CD4-positive, alpha-beta T cell treated with Interleukin-15 for 1 hour (primary cell): ENCODE data around the gene HTR2B.
"Not testable (repeated sequence)": the region's sequence is repeated elsewhere in the genome, so short reads cannot be mapped to it uniquely, and the experiment has no call there.

Source experiments
- DNase-seq: peaks from one replicate; pipeline ENCODE4 v3.0.0-alpha.2; 2020

The HTR2B gene

DNA sequence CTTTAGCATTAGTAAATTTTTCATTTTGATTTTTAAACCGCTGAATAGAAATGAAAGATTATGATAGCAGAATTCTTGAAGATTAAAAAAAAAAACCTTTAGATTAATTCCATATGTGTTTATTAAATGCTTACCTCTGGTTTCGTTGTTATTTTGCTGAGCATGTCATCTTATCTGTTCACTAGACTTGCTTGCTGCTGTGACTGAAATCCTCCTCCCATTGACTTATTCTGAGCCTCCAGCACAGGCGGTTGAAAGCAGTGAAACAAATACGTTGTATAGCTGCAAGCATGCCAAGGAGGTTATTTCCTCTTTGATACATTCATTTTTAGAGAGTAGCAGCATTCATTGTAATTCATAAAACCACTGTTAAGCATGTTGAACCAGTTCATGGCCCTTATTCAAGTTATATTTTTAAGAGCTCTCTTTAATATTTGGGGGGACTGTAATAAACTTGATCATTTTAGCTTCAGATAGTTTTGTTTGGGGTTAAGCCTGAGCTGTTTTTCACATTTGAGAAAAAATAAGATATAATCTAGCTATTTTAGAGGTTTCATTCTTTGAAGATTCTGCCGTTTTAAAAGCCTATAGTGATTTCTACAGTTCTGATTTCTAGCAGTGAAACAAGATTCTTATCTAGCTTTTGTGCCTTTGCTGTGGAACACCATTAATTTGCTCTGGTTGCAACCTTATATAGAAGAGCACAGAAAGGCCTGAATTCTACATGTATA, at the start of gene HTR2B:
Gene HTR2B (minus strand): TSS at position 205 of the 731 bp plus-strand sequence. CDS start 1,278 bp downstream, outside the sequence.
- DNase-seq = no peak

- no peak for DNase-seq
These were observed 49.4 kb upstream of the HTR2B start for GRCh38 chr2:231174211-231174651.

DNA sequence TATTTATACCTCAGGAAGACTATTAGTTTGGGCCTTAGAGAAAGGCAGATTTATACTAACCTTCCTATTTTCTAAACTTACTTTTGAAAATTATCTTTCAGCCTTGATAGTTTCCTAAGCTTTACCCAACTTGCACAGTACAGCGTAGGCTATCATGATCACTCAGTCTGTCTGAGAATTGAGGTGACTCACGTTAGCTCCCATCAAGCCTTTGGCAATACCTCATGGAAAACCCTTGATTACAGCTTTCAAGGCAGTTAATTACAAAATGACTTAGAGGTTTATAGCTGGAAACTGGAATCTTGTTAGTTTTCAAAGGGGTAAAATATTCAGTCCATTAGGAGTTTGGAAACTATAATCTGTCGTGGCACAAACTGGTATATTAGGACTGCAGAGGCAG, 47.2 kb upstream of the HTR2B start:
- no peak for DNase-seq

- DNase-seq = no peak
These were observed 45.2 kb upstream of the HTR2B start for GRCh38 chr2:231170055-231170454.

- no peak for DNase-seq
These were observed 44.6 kb upstream of the HTR2B start for GRCh38 chr2:231169488-231169887.

- DNase-seq = no peak
These were observed 43.8 kb upstream of the HTR2B start for GRCh38 chr2:231168460-231169139.

GRCh38 chr2:231167745-231168459, 43.1 kb upstream of the HTR2B start:
- DNase-seq = no peak

DNA sequence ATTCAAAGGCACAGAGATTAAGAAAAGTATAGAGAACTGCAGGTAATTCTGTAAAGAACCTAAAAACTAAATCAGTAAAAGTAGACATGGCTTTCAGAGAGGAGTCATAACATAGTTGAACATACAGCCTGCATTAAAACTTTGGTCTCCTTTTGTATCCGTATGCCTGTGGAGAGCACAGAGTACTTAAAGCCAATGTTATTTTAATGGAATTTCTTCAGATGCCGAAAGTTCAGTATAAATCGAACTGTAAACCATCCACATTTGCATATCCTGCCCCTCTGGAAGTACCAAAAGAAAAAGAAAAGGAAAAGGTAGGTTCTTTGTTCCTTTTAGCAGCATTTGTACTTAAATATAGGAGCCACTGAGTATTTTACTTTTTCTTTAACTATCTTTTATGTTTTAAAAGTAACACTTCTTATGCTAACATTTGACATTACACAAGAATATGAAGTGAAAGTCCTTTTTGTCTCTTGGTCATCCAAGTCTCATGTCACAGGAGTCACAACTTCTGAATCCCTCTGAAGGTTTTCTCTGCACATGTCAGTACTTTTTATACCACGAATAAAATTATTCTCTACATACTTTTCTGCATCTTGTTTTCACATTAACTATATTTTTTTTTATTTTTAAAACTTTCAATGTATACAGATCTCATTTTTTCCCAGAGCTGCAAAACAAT, 38.7 kb upstream of the HTR2B start:
- DNase-seq = no peak

GRCh38 chr2:231163011-231163410, 38.2 kb upstream of the HTR2B start:
- no peak for DNase-seq

GRCh38 chr2:231161877-231162329, 37.1 kb upstream of the HTR2B start:
- DNase-seq = no peak

- no peak for DNase-seq
These were observed 36.5 kb upstream of the HTR2B start for GRCh38 chr2:231161252-231161839.

- DNase-seq = no peak
These were observed 35.9 kb upstream of the HTR2B start for GRCh38 chr2:231160701-231161100.

GRCh38 chr2:231159306-231159705, 34.5 kb upstream of the HTR2B start:
- no peak for DNase-seq

- no peak for DNase-seq
These were observed 28.1 kb upstream of the HTR2B start for GRCh38 chr2:231152800-231153557.

- no peak for DNase-seq
These were observed 21.8 kb upstream of the HTR2B start for GRCh38 chr2:231146665-231147064.

DNA sequence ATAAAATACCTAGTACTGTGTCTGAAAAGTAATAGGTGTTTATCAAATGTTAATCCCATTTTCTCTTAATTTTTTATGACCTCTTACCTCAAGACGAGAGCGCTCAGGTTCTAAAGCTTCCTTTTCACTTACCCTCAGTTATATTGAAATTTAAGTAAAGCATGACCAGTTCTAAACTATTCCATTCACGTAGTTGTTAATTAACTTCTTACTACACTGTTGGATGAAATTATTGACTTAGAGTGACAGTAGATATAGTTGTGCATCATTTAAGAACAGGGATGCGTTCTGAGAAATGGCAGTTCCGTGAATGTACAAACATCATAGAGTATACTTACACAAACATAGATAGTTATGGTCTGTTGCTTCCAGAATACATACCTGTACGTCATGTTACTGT, 20.1 kb upstream of the HTR2B start:
- no peak for DNase-seq

DNA sequence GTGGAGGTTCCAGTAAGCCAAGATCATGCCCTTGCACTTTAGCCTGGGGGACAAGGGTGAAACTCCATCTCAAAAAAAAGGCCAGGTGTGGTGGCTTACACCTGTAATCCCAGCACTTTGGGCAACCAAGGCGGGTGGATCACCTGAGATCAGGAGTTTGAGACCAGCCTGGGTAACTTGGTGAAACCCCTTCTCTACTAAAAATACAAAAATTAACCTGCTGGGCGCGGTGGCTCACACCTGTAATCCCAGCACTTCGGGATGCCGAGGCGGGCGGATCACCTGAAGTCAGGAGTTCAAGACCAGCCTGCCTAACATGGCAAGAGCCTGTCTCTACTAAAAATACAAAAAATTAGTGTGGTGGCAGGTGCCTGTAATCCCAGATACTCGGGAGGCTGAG, 16.0 kb upstream of the HTR2B start:
- DNase-seq = not testable (repeated sequence)

DNA sequence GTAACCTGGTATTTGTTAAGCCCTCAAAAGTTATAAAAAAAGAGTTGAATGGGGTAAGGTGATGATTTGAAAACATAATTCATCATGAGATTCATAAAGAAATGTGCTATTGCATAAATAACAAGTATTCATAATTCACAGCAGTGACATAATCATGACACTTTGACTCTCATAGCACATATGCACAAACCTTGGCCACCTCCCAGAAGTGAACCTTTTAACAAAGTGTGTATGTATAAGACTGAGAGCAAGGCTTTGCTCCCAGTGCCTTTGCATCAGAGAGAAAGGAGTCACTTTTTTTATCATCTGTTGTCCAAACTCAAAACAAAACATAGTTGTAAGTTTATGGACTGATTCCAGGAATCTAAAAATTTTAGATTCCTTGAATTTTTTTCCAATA, 15.0 kb upstream of the HTR2B start:
- no peak for DNase-seq

GRCh38 chr2:231138699-231139098, 13.9 kb upstream of the HTR2B start:
- no peak for DNase-seq

DNA sequence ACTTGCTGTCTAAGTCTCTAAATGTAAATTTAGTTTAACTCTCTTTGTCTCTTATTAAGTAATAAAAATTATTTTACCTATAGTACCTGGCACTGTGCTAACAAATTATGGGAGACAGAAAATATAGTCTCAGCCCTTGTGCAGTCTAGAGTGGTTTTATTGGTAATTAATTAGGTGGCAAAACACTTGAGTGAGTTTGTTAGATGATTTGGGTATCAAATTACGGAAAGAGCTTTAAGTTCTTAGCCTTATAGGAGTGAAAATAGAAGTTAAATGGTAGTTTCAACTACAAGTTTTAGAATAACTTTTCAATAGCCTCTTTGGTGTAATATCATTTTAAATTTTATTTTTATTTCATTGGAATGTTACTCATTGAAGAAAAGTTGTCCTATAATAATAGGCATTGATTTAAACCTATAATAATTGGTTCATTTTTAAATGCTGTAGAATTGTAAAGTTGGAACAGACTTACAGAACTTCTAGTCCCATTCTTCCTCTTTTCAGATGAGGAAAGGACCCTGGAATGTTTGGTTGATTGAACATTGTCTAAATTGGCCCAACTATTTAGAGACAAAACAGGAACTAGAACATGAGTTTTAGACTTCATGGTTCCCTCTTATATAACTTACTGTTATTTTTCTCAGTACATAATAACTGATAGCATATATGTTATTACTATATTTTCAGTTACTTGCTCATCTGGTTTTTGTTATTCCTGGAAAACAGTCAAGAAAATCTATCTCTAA, 10.2 kb upstream of the HTR2B start:
- DNase-seq = no peak
